IMR-90 (cell line): Measurements from ENCODE around the gene PRR29. TPM values are rescaled to one million over a fixed set of nuclear protein-coding genes. Genes with fewer than 3 reads are reported as not detected.

Source experiments
- ATAC-seq: fragments of 200-7000 bp; cut with Tn5 transposase; 2 replicates; pipeline ENCODE4 v1.9.1; 2020; ENCODE audit warnings: low read depth, mild to moderate bottlenecking, moderate library complexity
- BruUV-seq: library from RNA; stranded (reverse); fragments of 400-500 nt; replicated peaks from 2 replicates; lab custom pipeline; 2021; lab: Mats Ljungman, UMichigan
- CTCF ChIA-PET: fragments of 300-600 bp; formaldehyde crosslinking; extraction: SDS; loops from one replicate; lab custom pipeline; 2021; ENCODE audit warnings: antibody characterized with exemption; lab: Yijun Ruan, JAX
- POLR2A ChIA-PET: fragments of 300-600 bp; sonication (Branson Sonifier 250); formaldehyde crosslinking; loops from one replicate; lab custom pipeline; 2022; ENCODE audit warnings: antibody characterized with exemption; ENCODE audit not compliant: unreplicated experiment; lab: Charles Lee
- DNase-seq: peaks from one replicate; pipeline ENCODE4 v3.0.0; 2013
- H2AFZ ChIP-seq: replicated peaks from 2 replicates; pipeline ENCODE3; 2013; ENCODE audit warnings: low read length, mild to moderate bottlenecking; ENCODE audit not compliant: poor library complexity
- H2AK5ac ChIP-seq: 2 replicates; pipeline ENCODE4 v1.6.1; 2013; ENCODE audit warnings: low read depth, low read length, inconsistent platforms
- H2AK9ac ChIP-seq: replicated peaks from 2 replicates; pipeline ENCODE3; 2013; ENCODE audit warnings: mild to moderate bottlenecking, low read depth, low read length, moderate library complexity; ENCODE audit not compliant: poor library complexity
- H2BK120ac ChIP-seq: 2 replicates; pipeline ENCODE4 v1.6.1; 2013; ENCODE audit warnings: low read depth, low read length, inconsistent platforms
- H2BK15ac ChIP-seq: 3 replicates; pipeline ENCODE4 v1.6.1; 2013; ENCODE audit warnings: low read depth, low read length, inconsistent platforms
- H2BK20ac ChIP-seq: 2 replicates; pipeline ENCODE4 v1.6.1; 2013; ENCODE audit warnings: low read depth, mild to moderate bottlenecking, inconsistent platforms, low read length, moderate library complexity
- H2BK5ac ChIP-seq: 2 replicates; pipeline ENCODE4 v1.6.1; 2013; ENCODE audit warnings: mild to moderate bottlenecking, low read depth, low read length, inconsistent platforms; ENCODE audit not compliant: poor library complexity, severe bottlenecking
- H3K14ac ChIP-seq: replicated peaks from 2 replicates; pipeline ENCODE4 v1.6.1; 2013; ENCODE audit warnings: low read depth, low read length, inconsistent platforms
- H3K18ac ChIP-seq: 2 replicates; pipeline ENCODE4 v1.6.1; 2013; ENCODE audit warnings: low read depth, low read length, control low read depth
- H3K23ac ChIP-seq: 2 replicates; pipeline ENCODE4 v1.6.1; 2013; ENCODE audit warnings: low read depth, low read length, inconsistent platforms
- H3K27ac ChIP-seq: 2 replicates; pipeline ENCODE4 v1.5.1; 2013; ENCODE audit warnings: mild to moderate bottlenecking, control low read depth, low read length; ENCODE audit not compliant: insufficient read depth
- H3K27me3 ChIP-seq: 2 replicates; pipeline ENCODE4 v1.6.1; 2013; ENCODE audit warnings: low read length; ENCODE audit not compliant: control insufficient read depth, insufficient read depth
- H3K36me3 ChIP-seq: 2 replicates; pipeline ENCODE4 v1.6.1; 2013; ENCODE audit warnings: low read length, mixed read lengths; ENCODE audit not compliant: control insufficient read depth, insufficient read depth
- H3K4ac ChIP-seq: 2 replicates; pipeline ENCODE4 v1.6.1; 2013; ENCODE audit warnings: low read depth, low read length, inconsistent platforms
- H3K4me1 ChIP-seq: 2 replicates; pipeline ENCODE4 v1.6.1; 2013; ENCODE audit warnings: low read length, mixed read lengths; ENCODE audit not compliant: control insufficient read depth, insufficient read depth
- H3K4me2 ChIP-seq: 2 replicates; pipeline ENCODE4 v1.6.1; 2013; ENCODE audit warnings: low read depth, mild to moderate bottlenecking, control low read depth, low read length, moderate library complexity
- H3K4me3 ChIP-seq: 2 replicates; pipeline ENCODE4 v1.5.1; 2013; ENCODE audit warnings: low read depth, mild to moderate bottlenecking, control low read depth, low read length, moderate library complexity; ENCODE audit not compliant: insufficient read depth
- H3K56ac ChIP-seq: 2 replicates; pipeline ENCODE4 v1.6.1; 2013; ENCODE audit warnings: low read length, inconsistent platforms; ENCODE audit not compliant: insufficient read depth; ENCODE audit errors: extremely low read depth
- H3K79me1 ChIP-seq, 2 experiments: 2 replicates each; pipeline ENCODE4 v1.6.1; 2013; ENCODE audit warnings: low read length in 2 of 2, inconsistent platforms in 1 of 2, low read depth in 1 of 2
- H3K9ac ChIP-seq: 2 replicates; pipeline ENCODE4 v1.6.1; 2013; ENCODE audit warnings: low read depth, low read length, control low read depth
- H3K9me1 ChIP-seq: 2 replicates; pipeline ENCODE4 v1.6.1; 2013; ENCODE audit warnings: low read length, inconsistent platforms; ENCODE audit not compliant: insufficient read depth
- H3K9me3 ChIP-seq: 2 replicates; pipeline ENCODE4 v1.6.1; 2013; ENCODE audit warnings: low read length; ENCODE audit not compliant: control insufficient read depth, insufficient read depth
- H4K20me1 ChIP-seq: 2 replicates; pipeline ENCODE4 v1.6.1; 2013; ENCODE audit warnings: low read length, inconsistent platforms; ENCODE audit not compliant: insufficient read depth
- H4K5ac ChIP-seq: 2 replicates; pipeline ENCODE4 v1.6.1; 2013; ENCODE audit warnings: mild to moderate bottlenecking, low read depth, low read length, control low read depth
- H4K8ac ChIP-seq, 2 experiments: 2 replicates each; pipeline ENCODE4 v1.6.1; 2013; ENCODE audit warnings: low read depth in 2 of 2, low read length in 2 of 2, control low read depth in 1 of 2, inconsistent platforms in 1 of 2
- H4K91ac ChIP-seq: 2 replicates; pipeline ENCODE4 v1.6.1; 2013; ENCODE audit warnings: low read depth, low read length, inconsistent platforms; ENCODE audit not compliant: insufficient read depth
- CHD1 ChIP-seq: IDR thresholded peaks from 2 replicates; pipeline ENCODE4 v1.6.1; 2012; ENCODE audit warnings: low read depth, low read length, improper control_type of control experiment
- FOS ChIP-seq: fragments of 150-350 bp; IDR thresholded peaks from 2 replicates; pipeline ENCODE4 v1.6.1; 2016; ENCODE audit warnings: low read depth, low read length
- RAD21 ChIP-seq: IDR thresholded peaks from 2 replicates; pipeline ENCODE4 v1.6.1; 2012; ENCODE audit warnings: low read length, improper control_type of control experiment
- RFX5 ChIP-seq: IDR thresholded peaks from 2 replicates; pipeline ENCODE4 v1.8.0; 2012; ENCODE audit warnings: low read depth, mild to moderate bottlenecking, low read length, moderate library complexity
- WGBS, 2 experiments: methylation state at CpG; one replicate each; pipeline versions ENCODE4 v1.1.5 to v1.1.7; 2013; ENCODE audit warnings: missing lambda C conversion rate in 2 of 2; ENCODE audit not compliant: insufficient read length in 1 of 2; ENCODE audit errors: extremely low coverage in 2 of 2; 5-methylcytosine and 5-hydroxymethylcytosine counted together
- dilution Hi-C: fragments of 300-500 bp; cut with HindIII; formaldehyde crosslinking; loops from one replicate; pipeline ENCODE4 v1.14.3; 2018; ENCODE audit warnings: low sequenced_read_pairs; ENCODE audit not compliant: unreplicated experiment
- in situ Hi-C: fragments of 300-500 bp; cut with MboI; formaldehyde crosslinking; loops from 3 replicates; pipeline ENCODE4 v1.14.3; 2019; ENCODE audit warnings: low sequenced_read_pairs, inconsistent platforms, mixed read lengths
- intact Hi-C: fragments of 100-400 bp; cut with micrococcal nuclease; formaldehyde crosslinking; loops from 2 replicates; pipeline ENCODE4 v1.10.0; 2022
- polyA plus RNA-seq, 3 experiments: library from polyadenylated mRNA; depleted of rRNA; stranded (reverse); fragments of >200 nt; gene quantifications; 2 replicates each; pipeline ENCODE4 v1.2.3, GENCODE V29; 2012; ENCODE audit warnings: low replicate concordance in 1 of 3
- total RNA-seq: library from RNA; depleted of rRNA; stranded (reverse); fragments of >200 nt; gene quantifications from 2 replicates; pipeline ENCODE4 v1.2.3, GENCODE V29; 2012
- TF ChIP-seq, protein P1 (sequence below): conservative IDR thresholded peaks from 2 replicates; pipeline ENCODE4 v1.5.1; 2012; ENCODE audit warnings: mild to moderate bottlenecking, low read depth, low read length, improper control_type of control experiment

The PRR29 gene
- total and polyA plus RNA-seq, 2 of the 4 experiments (the other 2 are of a cell fraction) = under 0.01 to 0.17 TPM

- Histone ChIP-seq H4K5ac (no peak overlapping the region), H3K79me1 (no peaks in the 10 kb centered on the region), H3K56ac (no peak overlapping the region), H3K18ac (no peak overlapping the region), H4K91ac (no peak overlapping the region), H2BK120ac (no peak overlapping the region), H3K23ac (no peak overlapping the region), H3K4ac (no peak overlapping the region), H2AK9ac (no peak overlapping the region), H3K4me3 (no peak overlapping the region), H3K27ac (no peak overlapping the region), H2AFZ (peak overlapping the region; percentile 23), H2BK20ac (no peak overlapping the region), H3K9ac (no peak overlapping the region), H2BK5ac (no peak overlapping the region), H3K9me3 (no peaks in the 10 kb centered on the region), H4K20me1 (no peaks in the 10 kb centered on the region; the same call in 1 of the 2 replicates), H2AK5ac (no peak overlapping the region), H3K36me3 (no peaks in the 10 kb centered on the region), H2BK15ac (no peak overlapping the region), H4K8ac (no peak overlapping the region), H3K4me2 (no peak overlapping the region), H3K9me1 (peaks cover 7% of the 10 kb centered on the region), H3K27me3 (peaks cover 20% of the 10 kb centered on the region; the same call in 1 of the 2 replicates), H3K4me1 (0 out of 2 replicates have a peak, but pooled peaks cover 2% of the 10 kb centered on the region), H3K14ac (no peak overlapping the region)
- BruUV-seq = no TSS peak
- in situ Hi-C loops (no loop called here), intact Hi-C loops (no loop called here), dilution Hi-C loops (no loop called here)
- CTCF ChIA-PET = no interaction called here
- DNase-seq (no peak), ATAC-seq (no peak)
- no CpG with 5 or more reads among the region's 7 CpGs for WGBS, 2 experiments
- TF ChIP-seq, protein P1, sequence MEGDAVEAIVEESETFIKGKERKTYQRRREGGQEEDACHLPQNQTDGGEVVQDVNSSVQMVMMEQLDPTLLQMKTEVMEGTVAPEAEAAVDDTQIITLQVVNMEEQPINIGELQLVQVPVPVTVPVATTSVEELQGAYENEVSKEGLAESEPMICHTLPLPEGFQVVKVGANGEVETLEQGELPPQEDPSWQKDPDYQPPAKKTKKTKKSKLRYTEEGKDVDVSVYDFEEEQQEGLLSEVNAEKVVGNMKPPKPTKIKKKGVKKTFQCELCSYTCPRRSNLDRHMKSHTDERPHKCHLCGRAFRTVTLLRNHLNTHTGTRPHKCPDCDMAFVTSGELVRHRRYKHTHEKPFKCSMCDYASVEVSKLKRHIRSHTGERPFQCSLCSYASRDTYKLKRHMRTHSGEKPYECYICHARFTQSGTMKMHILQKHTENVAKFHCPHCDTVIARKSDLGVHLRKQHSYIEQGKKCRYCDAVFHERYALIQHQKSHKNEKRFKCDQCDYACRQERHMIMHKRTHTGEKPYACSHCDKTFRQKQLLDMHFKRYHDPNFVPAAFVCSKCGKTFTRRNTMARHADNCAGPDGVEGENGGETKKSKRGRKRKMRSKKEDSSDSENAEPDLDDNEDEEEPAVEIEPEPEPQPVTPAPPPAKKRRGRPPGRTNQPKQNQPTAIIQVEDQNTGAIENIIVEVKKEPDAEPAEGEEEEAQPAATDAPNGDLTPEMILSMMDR = no peak
- TF ChIP-seq CHD1 = no peak
- TF ChIP-seq RAD21 = no peak
- no peak for TF ChIP-seq RFX5
- no peak for TF ChIP-seq FOS
- POLR2A ChIA-PET = no interaction called here
Measured at GRCh38 chr17:63960430-63960829, 37.7 kb upstream of the PRR29 start.
